KG1 (cell line): ENCODE measurements around the gene CREB3.
A peak's percentile ranks its signal among the peaks of the same experiment; 100 is the strongest.

Experiments
- DNase-seq: peaks from one replicate; lab custom pipeline; 2025; lab: John Stamatoyannopoulos, UW

CREB3 gene, protein sequence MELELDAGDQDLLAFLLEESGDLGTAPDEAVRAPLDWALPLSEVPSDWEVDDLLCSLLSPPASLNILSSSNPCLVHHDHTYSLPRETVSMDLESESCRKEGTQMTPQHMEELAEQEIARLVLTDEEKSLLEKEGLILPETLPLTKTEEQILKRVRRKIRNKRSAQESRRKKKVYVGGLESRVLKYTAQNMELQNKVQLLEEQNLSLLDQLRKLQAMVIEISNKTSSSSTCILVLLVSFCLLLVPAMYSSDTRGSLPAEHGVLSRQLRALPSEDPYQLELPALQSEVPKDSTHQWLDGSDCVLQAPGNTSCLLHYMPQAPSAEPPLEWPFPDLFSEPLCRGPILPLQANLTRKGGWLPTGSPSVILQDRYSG

GRCh38 chr9:35732185-35732799 lies at the start of gene CREB3, which contains the start of gene TLN1:
CREB3 (plus strand) TSS chr9:35732666; CDS start chr9:35732773, 107 bp downstream.
TLN1 (minus strand) TSS chr9:35732195; CDS start chr9:35725694, 6,501 bp downstream.
- peak; percentile 98 for DNase-seq

DNA sequence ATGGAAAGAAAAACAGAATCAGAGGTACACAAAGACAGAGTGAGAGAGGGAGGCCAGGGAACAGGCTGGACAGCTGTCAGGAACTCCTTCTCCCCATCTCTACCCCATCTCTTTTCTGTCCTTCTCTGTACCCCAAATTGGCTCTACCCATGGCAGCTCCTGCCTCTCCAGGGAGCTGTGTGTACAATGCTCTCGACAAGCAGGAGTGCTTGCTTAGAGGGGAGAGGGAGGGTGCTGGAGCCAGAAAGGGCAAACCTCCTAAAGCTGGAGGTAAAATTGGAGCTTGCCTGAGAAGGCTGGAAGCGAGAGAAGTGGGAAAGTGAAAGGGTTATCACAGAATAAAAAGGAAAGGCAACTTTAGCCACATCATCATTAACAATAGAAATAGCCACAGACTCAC lies 49.1 kb upstream of the CREB3 start:
- no peak for DNase-seq

GRCh38 chr9:35684921-35685320 lies 47.5 kb upstream of the CREB3 start:
- DNase-seq: no peak

DNA sequence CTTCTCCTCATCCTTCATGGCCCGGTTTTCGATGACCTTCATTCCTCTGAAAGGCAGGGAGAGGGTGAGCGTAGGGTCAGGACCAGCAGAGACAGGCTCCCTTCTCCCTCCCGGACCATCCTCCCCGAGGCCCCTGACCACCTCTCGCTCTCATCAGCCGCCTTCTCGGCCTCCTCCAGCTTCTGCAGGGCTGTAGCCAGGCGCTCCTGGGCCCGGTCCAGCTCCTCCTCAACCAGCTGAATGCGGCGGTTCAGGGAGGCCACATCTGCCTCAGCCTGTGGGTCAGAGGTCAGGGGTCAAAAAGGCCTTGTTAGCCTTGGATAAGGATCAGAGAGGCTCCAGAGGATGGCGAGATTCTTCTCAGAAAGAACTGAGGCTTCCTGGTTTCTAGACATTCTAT lies 47.0 kb upstream of the CREB3 start:
- no peak for DNase-seq

GRCh38 chr9:35686222-35687203 lies 46.0 kb upstream of the CREB3 start:
- no peak for DNase-seq

GRCh38 chr9:35687306-35687705 lies 45.2 kb upstream of the CREB3 start:
- DNase-seq: no peak

DNA sequence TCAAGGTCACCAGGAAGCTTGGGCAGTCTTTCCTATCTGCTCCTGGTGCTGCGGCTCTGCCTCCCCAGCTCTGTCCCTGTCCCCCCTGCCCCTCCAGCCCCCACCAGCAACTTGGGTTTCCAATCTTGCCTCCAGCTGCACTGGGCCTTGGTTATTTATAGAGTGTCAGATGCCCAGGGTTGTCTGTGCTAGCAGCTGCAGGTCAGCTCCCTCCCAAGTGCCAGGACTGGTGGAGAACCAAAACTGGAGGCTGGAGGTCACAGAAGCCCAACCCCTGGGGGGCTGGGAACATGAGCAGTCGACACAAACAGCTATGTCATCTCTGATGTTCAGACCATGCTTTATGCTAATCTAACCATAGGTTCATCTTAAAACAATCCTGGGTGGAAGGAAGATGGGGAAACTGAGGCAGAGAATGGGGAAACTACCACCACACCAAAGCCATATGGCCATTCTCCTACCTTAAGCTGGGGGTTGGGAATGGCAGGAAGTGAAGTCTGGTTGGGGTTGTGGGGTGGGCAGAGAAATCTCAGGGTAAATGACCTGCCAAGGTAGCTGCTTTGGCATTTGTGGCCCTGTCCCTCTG lies 44.4 kb upstream of the CREB3 start:
- no peak for DNase-seq

DNA sequence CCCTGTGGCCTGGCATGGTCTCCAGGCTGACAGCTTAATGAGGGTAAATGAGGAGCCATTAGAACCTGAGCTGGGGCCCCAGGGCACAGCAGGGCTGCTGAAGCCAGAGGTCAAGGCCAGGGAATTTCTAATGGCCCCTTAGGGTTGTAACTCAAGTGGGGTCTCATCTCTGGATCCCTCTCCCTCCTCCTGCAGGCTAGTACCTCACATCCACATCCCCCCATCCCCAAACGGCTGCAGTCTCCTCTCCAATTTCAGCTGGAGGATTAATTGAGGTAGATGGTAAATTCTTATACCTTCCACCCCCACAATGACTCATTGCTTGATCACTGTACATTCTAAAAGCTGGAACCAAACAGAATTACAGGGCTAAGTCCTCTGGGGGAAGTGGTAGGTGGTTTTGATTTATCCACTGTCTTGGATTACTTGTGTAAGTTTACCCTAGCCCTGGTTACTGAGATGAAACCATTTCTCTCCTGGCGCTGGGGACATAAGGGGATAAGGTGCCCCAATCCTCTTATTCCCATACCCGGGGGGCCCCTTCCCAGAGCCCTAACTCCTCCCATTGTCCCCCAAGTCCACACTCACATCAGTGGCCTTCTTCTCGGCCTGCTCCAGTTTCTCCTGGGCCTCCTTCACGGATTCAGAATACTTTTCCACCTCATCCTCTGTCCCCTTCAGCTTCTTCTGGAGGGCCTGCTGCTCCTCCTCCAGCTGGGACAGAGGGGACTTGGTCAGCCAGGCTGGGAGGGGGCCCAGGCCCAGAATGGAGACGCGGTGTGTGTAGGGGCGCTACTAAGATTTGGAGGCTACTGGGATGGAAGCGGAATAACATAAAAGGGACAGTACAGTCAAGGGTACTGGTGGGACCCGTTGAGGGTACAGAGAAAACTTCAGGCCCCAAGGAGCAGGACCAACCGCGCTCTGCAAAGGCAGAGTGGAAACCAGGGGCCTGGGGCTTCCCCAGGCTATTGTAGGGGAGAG lies 43.6 kb upstream of the CREB3 start:
- no peak for DNase-seq

GRCh38 chr9:35689542-35690293 lies 42.7 kb upstream of the CREB3 start, which contains the start of gene TPM2:
TPM2 (minus strand) TSS chr9:35689925; CDS start chr9:35689817, 108 bp downstream.
- no peak for DNase-seq

DNA sequence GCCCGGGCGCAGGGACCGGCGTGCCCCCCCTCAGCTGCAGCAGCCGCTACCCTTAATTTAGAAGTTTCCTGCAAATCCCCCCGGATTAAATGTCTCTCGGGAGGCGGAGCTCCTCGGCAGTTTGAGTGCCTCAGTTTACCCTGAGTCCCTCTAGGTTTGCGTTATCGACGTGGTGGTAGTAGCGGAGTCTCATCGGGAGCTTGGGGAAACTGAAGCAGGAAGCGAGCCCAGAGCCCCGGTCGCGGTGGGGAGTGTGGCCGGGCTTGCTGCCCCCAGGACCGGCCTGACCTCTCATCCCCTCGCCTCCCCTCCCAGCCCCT lies 42.2 kb upstream of the CREB3 start:
- no peak for DNase-seq

GRCh38 chr9:35690614-35691333 lies 41.7 kb upstream of the CREB3 start:
- DNase-seq: no peak

DNA sequence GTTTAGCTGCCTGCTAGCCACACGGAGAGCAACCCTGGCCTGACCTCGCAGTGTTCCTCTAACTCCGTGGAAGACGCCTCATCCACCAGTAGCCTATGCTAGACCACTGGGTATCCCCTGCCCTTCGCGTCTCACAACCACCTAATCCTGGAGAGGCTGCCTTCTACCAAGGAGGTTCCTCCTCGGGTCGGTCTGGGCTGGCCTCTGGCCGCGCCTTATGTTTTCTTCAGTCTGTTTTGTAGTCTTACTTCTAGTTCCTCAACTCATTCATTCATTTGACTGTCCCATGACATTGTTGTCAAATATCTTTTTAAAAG lies 41.2 kb upstream of the CREB3 start:
- no peak for DNase-seq

DNA sequence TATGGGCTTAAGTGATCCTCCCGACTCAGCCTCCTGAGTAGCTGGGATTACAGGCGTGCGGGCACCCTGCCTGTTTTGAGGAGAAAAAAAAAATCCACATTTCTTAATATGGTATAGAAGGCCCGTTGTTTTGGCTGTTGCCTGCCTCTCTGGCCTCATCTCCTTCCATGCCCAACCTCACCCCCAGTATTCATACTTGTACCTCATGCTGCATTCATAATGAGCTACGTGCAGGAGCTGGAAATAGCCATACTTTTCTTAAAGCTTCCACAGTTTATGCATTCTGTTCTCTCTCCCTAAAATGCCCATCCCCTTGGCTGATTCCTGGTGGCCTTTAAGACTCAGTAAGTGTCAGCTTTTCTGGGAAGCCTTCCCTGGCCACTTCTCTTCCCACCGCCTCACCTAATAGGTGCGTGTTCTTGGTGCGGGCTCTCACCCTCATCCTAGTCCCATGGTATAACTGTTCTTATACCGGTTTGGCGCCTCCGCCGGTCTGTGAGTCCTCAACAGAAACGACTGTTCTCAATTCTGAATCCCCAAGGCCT lies 40.6 kb upstream of the CREB3 start:
- no peak for DNase-seq

- no peak for DNase-seq
Measured at GRCh38 chr9:35695943-35696401, 36.5 kb upstream of the CREB3 start.

DNA sequence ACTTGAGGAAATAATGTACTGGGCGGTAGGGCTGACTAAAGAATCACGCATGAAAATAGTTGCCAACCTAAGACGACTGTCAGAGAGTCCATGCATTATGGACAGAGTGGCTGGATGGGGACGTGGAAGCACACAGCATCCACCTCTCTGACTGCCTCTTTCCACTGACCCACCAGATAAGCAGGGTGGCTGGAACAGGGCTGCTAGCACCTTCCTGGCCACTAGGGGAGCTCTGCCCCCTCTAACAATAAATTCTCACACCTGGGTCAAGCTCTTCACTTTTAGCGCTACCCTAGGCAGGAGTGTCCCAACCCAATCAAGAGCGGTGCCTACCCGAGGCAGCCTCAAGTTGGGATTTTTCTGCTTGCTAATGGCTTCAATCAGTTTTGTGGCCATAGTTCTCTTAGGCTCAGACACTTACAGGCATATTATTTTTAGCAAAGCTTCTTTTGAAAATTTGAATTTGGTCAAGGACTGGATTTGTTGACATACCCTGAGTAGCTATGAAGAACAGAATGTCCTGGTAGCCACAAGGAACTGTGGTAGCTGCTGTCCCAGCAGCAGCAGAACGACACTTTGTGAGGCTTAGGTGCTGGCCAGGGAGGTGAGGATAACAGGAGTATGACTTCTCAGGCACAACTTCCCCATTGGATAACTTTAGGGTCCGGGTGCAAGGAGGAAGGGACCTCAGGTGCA lies 35.8 kb upstream of the CREB3 start:
- peak; percentile 20 for DNase-seq

GRCh38 chr9:35697486-35697885 lies 35.0 kb upstream of the CREB3 start:
- DNase-seq: no peak

DNA sequence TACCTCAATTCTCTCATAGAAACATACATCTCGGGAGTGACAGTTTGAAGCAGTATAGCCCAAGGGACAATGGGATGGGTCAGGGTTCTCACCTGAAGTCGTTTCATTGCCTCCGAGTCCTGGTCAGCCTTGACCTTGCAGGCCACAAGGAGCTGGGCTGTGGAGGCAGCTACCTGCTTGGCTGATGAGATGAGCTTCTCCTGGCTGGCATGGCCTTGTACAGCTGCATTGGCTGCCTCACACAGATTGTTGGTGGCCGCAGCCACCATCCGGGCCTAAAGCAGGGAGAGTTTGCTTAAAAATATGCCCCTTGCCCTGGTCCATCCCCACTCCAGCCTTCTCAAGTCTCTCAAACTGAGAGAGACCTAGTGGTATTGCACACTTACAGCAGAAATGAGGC lies 34.2 kb upstream of the CREB3 start:
- no peak for DNase-seq

- DNase-seq: no peak
Measured at GRCh38 chr9:35700031-35700430, 32.4 kb upstream of the CREB3 start.

DNA sequence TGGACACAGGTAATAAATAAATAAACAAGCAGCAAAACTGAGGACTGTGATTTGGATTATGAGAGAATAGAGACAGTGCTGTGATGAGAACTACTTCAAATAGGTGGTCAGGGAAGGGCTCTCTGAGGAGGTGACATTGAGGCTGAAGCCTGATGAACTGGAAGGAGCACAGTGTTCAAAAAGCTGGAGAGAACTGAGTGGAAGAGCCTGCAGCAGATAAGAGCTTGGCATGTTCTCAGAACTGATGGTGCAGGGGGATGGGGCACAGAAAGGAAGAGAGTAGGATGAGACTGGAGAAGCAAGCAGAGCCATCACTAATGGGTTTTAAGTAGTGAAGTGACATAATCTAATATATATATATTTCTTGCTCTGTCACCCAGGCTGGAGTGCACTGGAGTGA lies 31.5 kb upstream of the CREB3 start:
- DNase-seq: no peak
